ENCODE data around the gene CPSF4. TPM values are rescaled to one million over a fixed set of nuclear protein-coding genes. Genes with fewer than 3 reads are reported as not detected.

CPSF4 gene
- total RNA-seq, 1 experiment from 2014 or later = 67.0 TPM

DNA sequence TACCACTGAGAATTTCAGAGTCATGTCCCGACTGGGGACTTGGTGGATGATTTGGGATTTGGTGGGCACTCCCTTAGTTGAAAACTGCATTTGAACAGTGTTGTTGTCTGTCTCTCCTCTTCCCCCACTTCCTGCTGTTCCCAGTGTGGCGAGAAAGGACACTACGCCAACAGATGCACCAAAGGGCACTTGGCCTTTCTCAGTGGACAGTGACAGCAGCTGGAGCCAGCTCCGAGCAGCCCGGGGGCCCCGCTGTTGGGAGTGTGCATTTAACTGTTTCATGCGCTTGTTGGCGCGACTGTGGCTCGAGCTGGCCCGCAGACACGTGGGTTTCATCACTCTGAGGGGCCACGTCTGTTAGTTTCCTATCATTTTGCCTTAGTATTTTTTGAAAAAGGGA lies 17.5 kb downstream of the CPSF4 start:
- BruUV-seq (replicated peaks) = no TSS peak
- CTCF ChIA-PET = no interaction called here
- Histone ChIP-seq H3K4me3 (replicated peaks in 1 of 2; ENCODE audit: low read depth in 1 of 2, low read length in 2 of 2) (no peak overlapping the region), H3K27me3 (ENCODE audit: insufficient read depth, low read length) (no peaks in the 10 kb centered on the region), H3K4me2 (ENCODE audit: low read length) (no peak overlapping the region), H2AFZ (ENCODE audit: low read depth, low read length, poor library complexity, severe bottlenecking) (no peak overlapping the region), H3K9ac (ENCODE audit: low read length) (no peak overlapping the region), H3K9me3 (ENCODE audit: control insufficient read depth in 1 of 2, insufficient read depth in 1 of 2, low read depth in 1 of 2, low read length in 2 of 2) (no peaks in the 10 kb centered on the region), H3K36me3 (ENCODE audit: control insufficient read depth in 1 of 2, insufficient read depth in 2 of 2, low read length in 2 of 2) (peaks cover 29 to 69% of the 10 kb centered on the region in 2 experiments), H3K4me1 (ENCODE audit: control insufficient read depth in 1 of 2, insufficient read depth in 2 of 2, low read length in 2 of 2) (no peaks in the 10 kb centered on the region), H4K20me1 (ENCODE audit: insufficient read depth) (peaks cover 11% of the 10 kb centered on the region; the same call in 1 of the 2 replicates), H3K9me2 (ENCODE audit: insufficient read depth) (no peaks in the 10 kb centered on the region), H3K79me2 (ENCODE audit: insufficient read depth, low read length) (peaks cover 53% of the 10 kb centered on the region), H3K27ac (ENCODE audit: low read depth, low read length) (no peak overlapping the region)
- POLR2A ChIA-PET = no interaction called here
- TF ChIP-seq RAD21 (IDR thresholded peaks at IDR 0.05; ENCODE audit: low read depth) = no peak
- TF ChIP-seq, protein P1, sequence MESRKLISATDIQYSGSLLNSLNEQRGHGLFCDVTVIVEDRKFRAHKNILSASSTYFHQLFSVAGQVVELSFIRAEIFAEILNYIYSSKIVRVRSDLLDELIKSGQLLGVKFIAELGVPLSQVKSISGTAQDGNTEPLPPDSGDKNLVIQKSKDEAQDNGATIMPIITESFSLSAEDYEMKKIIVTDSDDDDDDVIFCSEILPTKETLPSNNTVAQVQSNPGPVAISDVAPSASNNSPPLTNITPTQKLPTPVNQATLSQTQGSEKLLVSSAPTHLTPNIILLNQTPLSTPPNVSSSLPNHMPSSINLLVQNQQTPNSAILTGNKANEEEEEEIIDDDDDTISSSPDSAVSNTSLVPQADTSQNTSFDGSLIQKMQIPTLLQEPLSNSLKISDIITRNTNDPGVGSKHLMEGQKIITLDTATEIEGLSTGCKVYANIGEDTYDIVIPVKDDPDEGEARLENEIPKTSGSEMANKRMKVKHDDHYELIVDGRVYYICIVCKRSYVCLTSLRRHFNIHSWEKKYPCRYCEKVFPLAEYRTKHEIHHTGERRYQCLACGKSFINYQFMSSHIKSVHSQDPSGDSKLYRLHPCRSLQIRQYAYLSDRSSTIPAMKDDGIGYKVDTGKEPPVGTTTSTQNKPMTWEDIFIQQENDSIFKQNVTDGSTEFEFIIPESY (IDR thresholded peaks at IDR 0.05; ENCODE audit: extremely low read depth, insufficient replicate concordance, low read length) = no peak
- no peak for TF ChIP-seq SIN3A (IDR thresholded peaks at IDR 0.05; ENCODE audit: low read depth)
- TF ChIP-seq FOSL1 (IDR thresholded peaks at IDR 0.05; ENCODE audit: low read depth) = no peak
- no peak for TF ChIP-seq SP1 (IDR thresholded peaks at IDR 0.05; ENCODE audit: low read depth)
- TF ChIP-seq TCF7L2 (IDR thresholded peaks at IDR 0.05; ENCODE audit: borderline replicate concordance, extremely low read depth, insufficient read depth, insufficient read length) = no peak
- TF ChIP-seq, protein P2, sequence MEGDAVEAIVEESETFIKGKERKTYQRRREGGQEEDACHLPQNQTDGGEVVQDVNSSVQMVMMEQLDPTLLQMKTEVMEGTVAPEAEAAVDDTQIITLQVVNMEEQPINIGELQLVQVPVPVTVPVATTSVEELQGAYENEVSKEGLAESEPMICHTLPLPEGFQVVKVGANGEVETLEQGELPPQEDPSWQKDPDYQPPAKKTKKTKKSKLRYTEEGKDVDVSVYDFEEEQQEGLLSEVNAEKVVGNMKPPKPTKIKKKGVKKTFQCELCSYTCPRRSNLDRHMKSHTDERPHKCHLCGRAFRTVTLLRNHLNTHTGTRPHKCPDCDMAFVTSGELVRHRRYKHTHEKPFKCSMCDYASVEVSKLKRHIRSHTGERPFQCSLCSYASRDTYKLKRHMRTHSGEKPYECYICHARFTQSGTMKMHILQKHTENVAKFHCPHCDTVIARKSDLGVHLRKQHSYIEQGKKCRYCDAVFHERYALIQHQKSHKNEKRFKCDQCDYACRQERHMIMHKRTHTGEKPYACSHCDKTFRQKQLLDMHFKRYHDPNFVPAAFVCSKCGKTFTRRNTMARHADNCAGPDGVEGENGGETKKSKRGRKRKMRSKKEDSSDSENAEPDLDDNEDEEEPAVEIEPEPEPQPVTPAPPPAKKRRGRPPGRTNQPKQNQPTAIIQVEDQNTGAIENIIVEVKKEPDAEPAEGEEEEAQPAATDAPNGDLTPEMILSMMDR (IDR thresholded peaks at IDR 0.05 in 2 of 3, conservative IDR thresholded peaks at IDR 0.05 in 1 of 3; ENCODE audit: borderline replicate concordance in 1 of 3, insufficient read depth in 1 of 3, low read depth in 2 of 3, low read length in 2 of 3) = no peak
- TF ChIP-seq JUND (IDR thresholded peaks at IDR 0.05) = no peak
- no peak for TF ChIP-seq EZH2phosphoT487 (IDR thresholded peaks at IDR 0.05; ENCODE audit: borderline replicate concordance)
- TF ChIP-seq, protein P3, sequence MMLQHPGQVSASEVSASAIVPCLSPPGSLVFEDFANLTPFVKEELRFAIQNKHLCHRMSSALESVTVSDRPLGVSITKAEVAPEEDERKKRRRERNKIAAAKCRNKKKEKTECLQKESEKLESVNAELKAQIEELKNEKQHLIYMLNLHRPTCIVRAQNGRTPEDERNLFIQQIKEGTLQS (IDR thresholded peaks at IDR 0.05) = no peak
- no peak for TF ChIP-seq CEBPB (IDR thresholded peaks at IDR 0.05; ENCODE audit: low read depth)
- TF ChIP-seq, protein P4, sequence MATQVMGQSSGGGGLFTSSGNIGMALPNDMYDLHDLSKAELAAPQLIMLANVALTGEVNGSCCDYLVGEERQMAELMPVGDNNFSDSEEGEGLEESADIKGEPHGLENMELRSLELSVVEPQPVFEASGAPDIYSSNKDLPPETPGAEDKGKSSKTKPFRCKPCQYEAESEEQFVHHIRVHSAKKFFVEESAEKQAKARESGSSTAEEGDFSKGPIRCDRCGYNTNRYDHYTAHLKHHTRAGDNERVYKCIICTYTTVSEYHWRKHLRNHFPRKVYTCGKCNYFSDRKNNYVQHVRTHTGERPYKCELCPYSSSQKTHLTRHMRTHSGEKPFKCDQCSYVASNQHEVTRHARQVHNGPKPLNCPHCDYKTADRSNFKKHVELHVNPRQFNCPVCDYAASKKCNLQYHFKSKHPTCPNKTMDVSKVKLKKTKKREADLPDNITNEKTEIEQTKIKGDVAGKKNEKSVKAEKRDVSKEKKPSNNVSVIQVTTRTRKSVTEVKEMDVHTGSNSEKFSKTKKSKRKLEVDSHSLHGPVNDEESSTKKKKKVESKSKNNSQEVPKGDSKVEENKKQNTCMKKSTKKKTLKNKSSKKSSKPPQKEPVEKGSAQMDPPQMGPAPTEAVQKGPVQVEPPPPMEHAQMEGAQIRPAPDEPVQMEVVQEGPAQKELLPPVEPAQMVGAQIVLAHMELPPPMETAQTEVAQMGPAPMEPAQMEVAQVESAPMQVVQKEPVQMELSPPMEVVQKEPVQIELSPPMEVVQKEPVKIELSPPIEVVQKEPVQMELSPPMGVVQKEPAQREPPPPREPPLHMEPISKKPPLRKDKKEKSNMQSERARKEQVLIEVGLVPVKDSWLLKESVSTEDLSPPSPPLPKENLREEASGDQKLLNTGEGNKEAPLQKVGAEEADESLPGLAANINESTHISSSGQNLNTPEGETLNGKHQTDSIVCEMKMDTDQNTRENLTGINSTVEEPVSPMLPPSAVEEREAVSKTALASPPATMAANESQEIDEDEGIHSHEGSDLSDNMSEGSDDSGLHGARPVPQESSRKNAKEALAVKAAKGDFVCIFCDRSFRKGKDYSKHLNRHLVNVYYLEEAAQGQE (IDR thresholded peaks at IDR 0.05; ENCODE audit: low read depth) = no peak
- no peak for TF ChIP-seq ELF1 (IDR thresholded peaks at IDR 0.05; ENCODE audit: borderline replicate concordance, low read depth)
- no peak for TF ChIP-seq EZH2 (IDR thresholded peaks at IDR 0.05)
- TF ChIP-seq EGR1 (IDR thresholded peaks at IDR 0.05; ENCODE audit: low read depth) = no peak
- no peak for TF ChIP-seq YY1 (IDR thresholded peaks at IDR 0.05; ENCODE audit: extremely low read depth, insufficient replicate concordance, low read depth, low read length)
- TF ChIP-seq POLR2AphosphoS5 (IDR thresholded peaks at IDR 0.05; ENCODE audit: low read depth, low read length) = no peak
- TF ChIP-seq, protein P5, sequence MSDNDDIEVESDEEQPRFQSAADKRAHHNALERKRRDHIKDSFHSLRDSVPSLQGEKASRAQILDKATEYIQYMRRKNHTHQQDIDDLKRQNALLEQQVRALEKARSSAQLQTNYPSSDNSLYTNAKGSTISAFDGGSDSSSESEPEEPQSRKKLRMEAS (IDR thresholded peaks at IDR 0.05) = no peak
- TF ChIP-seq ZFX (IDR thresholded peaks at IDR 0.05) = no peak
- TF ChIP-seq ZNF274 (IDR thresholded peaks at IDR 0.05; ENCODE audit: low read depth, low read length) = no peak
- intact Hi-C loops (cut with micrococcal nuclease) = no loop called here
- ATAC-seq (no peak), DNase-seq (ENCODE audit: low read depth, low spot score) (no peak)
- RAD21 ChIA-PET (ENCODE audit: low non-redundant PET in 1 of 2, low total read pairs in 2 of 2, uncharacterized antibody in 2 of 2, unreplicated experiment in 2 of 2) = no interaction called here
